ENCODE measurements around the gene IRF1. TPM values are rescaled to one million over a fixed set of nuclear protein-coding genes. Genes with fewer than 3 reads are reported as not detected.

IRF1 gene
- total and polyA plus RNA-seq, 2 of the 8 experiments (the other 6 are each of a cell fraction or from before 2014, with no cell fraction given): 4.0 to 8.5 TPM

GRCh38 chr5:132469380-132470009 is 21.1 kb downstream of the IRF1 start:
- H3K23me2 ChIP-seq (ENCODE audit: low read depth, low read length): no peaks in the 10 kb centered on the region
- H3K4me3 ChIP-seq (ENCODE audit: extremely low read depth in 1 of 4, insufficient read depth in 2 of 4, low read depth in 3 of 4, low read length in 4 of 4): no peak overlapping the region
- no peak overlapping the region for H2AK5ac ChIP-seq (ENCODE audit: low read depth, low read length)
- ChIA-PET CTCF (ENCODE audit: partially characterized antibody) (interaction anchor here (0.8 to 4.3 kb wide), 13 partner anchors 8 to 57 kb away, joined by 3 to 33 read pairs (median 5); no protein-coding TSS in a partner anchor), POLR2A (ENCODE audit: partially characterized antibody) (interaction anchor here (1.3 to 2.6 kb wide), 2 partner anchors 12 to 21 kb away, joined by 4 to 10 read pairs; partner anchors contain the start of gene IRF1)
- no peaks in the 10 kb centered on the region for H4K20me1 ChIP-seq (replicated peaks in 1 of 2; ENCODE audit: control insufficient read depth in 1 of 2, insufficient read depth in 2 of 2, low read length in 2 of 2)
- H4K8ac ChIP-seq (ENCODE audit: extremely low read depth, insufficient read depth, low read length): no peak overlapping the region
- no peak for TF ChIP-seq USF2 (IDR thresholded peaks at IDR 0.05; ENCODE audit: low read length)
- TF ChIP-seq ATF2 (IDR thresholded peaks at IDR 0.05; ENCODE audit: low read length): no peak
- no peak for TF ChIP-seq SP4 (IDR thresholded peaks at IDR 0.05; ENCODE audit: low read length)
- no peak for TF ChIP-seq JUN (IDR thresholded peaks at IDR 0.05; ENCODE audit: low read depth, low read length)
- no peak for TF ChIP-seq BRCA1 (IDR thresholded peaks at IDR 0.05; ENCODE audit: low read depth, low read length)
- no peak for TF ChIP-seq TEAD4 (IDR thresholded peaks at IDR 0.05; ENCODE audit: low read depth, low read length)
- TF ChIP-seq TCF12 (IDR thresholded peaks at IDR 0.05; ENCODE audit: low read depth, low read length): no peak
- no peak for TF ChIP-seq NRF1 (IDR thresholded peaks at IDR 0.05; ENCODE audit: low read depth, low read length)
- no peak for TF ChIP-seq CEBPB (IDR thresholded peaks at IDR 0.05; ENCODE audit: low read depth, low read length)
- TF ChIP-seq SUZ12 (IDR thresholded peaks at IDR 0.05; ENCODE audit: low read length): no peak
- TF ChIP-seq SIX5 (IDR thresholded peaks at IDR 0.05; ENCODE audit: low read depth, low read length): no peak
- H2BK20ac ChIP-seq (ENCODE audit: low read length): no peak overlapping the region
- no peaks in the 10 kb centered on the region for H3K79me2 ChIP-seq (ENCODE audit: control insufficient read depth in 1 of 2, insufficient read depth in 2 of 2, low read length in 2 of 2)
- no peak overlapping the region for H3K56ac ChIP-seq (replicated peaks; ENCODE audit: insufficient read length, low read depth, low read length)
- H3K36me3 ChIP-seq (ENCODE audit: control insufficient read depth in 2 of 4, insufficient read depth in 4 of 4, low read length in 3 of 4): no peaks in the 10 kb centered on the region
- H3K14ac ChIP-seq (ENCODE audit: insufficient read length): no peak overlapping the region
- H3K9ac ChIP-seq (replicated peaks in 1 of 4; ENCODE audit: extremely low read depth in 1 of 4, low read depth in 3 of 4, low read length in 3 of 4): no peak overlapping the region
- H3K4ac ChIP-seq (replicated peaks; ENCODE audit: insufficient read length, low read depth, low read length): no peak overlapping the region
- no peak overlapping the region for H2BK120ac ChIP-seq (replicated peaks; ENCODE audit: low read depth, low read length)
- H3K18ac ChIP-seq (ENCODE audit: extremely low read depth, low read length): no peak overlapping the region
- H4K5ac ChIP-seq (ENCODE audit: insufficient read length, low read depth, low read length): no peak overlapping the region
- H3K27me3 ChIP-seq (replicated peaks in 1 of 4; ENCODE audit: control insufficient read depth in 3 of 4, extremely low read depth in 1 of 4, insufficient read depth in 3 of 4, low read length in 3 of 4): no peaks in the 10 kb centered on the region
- H3K79me1 ChIP-seq (ENCODE audit: low read depth, low read length): no peaks in the 10 kb centered on the region
- no peak overlapping the region for H3K4me2 ChIP-seq (ENCODE audit: insufficient read depth in 1 of 2, low read depth in 2 of 2, low read length in 2 of 2)
- no peak overlapping the region for H2BK12ac ChIP-seq (ENCODE audit: low read depth, low read length)
- H2BK15ac ChIP-seq (ENCODE audit: low read length): no peak overlapping the region
- WGBS, 2 experiments (ENCODE audit: extremely low coverage in 1 of 2, insufficient coverage in 1 of 2, insufficient read length in 1 of 2, insufficient replicate concordance in 2 of 2, low coverage in 1 of 2, low lambda C conversion rate in 2 of 2, missing lambda C conversion rate in 1 of 2): 85% methylated on average over 6 of the region's 6 CpGs; no CpG with 5 or more reads in 1 of the 2 experiments
- H3K4me1 ChIP-seq (replicated peaks in 1 of 4; ENCODE audit: control insufficient read depth in 3 of 4, insufficient read depth in 4 of 4, low read length in 3 of 4): peaks cover 5 to 13% (median 7%) of the 10 kb centered on the region in 4 experiments
- no peak overlapping the region for H3K23ac ChIP-seq (ENCODE audit: insufficient read length)
- no peak overlapping the region for H2AFZ ChIP-seq (ENCODE audit: low read length)
- no peak overlapping the region for H4K91ac ChIP-seq (replicated peaks; ENCODE audit: insufficient read length, low read length)
- no peak for FAIRE-seq
- H2BK5ac ChIP-seq (ENCODE audit: low read depth, low read length): no peak overlapping the region
- DNase-seq (ENCODE audit: low read depth in 1 of 2, low spot score in 2 of 2): no peak
- H3K27ac ChIP-seq (ENCODE audit: low read depth, low read length): no peak overlapping the region
- H3K9me3 ChIP-seq (ENCODE audit: insufficient read depth in 2 of 2, low read depth in 1 of 2, low read length in 1 of 2): no peaks in the 10 kb centered on the region

Data from H1 (cell line).